Trophoblast cell (in vitro differentiated cells and primary cell): ENCODE data around the gene RGS3.

Experiments used
- DNase-seq, 2 donors: peaks; one replicate each; pipeline ENCODE4 v3.0.0-alpha.2; 2016
- H2AFZ ChIP-seq: 2 replicates; pipeline ENCODE4 v1.6.1; 2013; ENCODE audit warnings: low read length, moderate library complexity, mild to moderate bottlenecking; ENCODE audit not compliant: insufficient read depth, poor library complexity
- H2AK5ac ChIP-seq: 2 replicates; pipeline ENCODE4 v1.6.1; 2013; ENCODE audit warnings: mild to moderate bottlenecking, low read length
- H2BK120ac ChIP-seq: 2 replicates; pipeline ENCODE4 v1.6.1; 2013; ENCODE audit warnings: low read length, mild to moderate bottlenecking, moderate library complexity; ENCODE audit not compliant: insufficient read depth, poor library complexity
- H2BK12ac ChIP-seq: 2 replicates; pipeline ENCODE4 v1.6.1; 2013; ENCODE audit warnings: mild to moderate bottlenecking, low read length, moderate library complexity
- H2BK5ac ChIP-seq: 2 replicates; pipeline ENCODE4 v1.6.1; 2013; ENCODE audit warnings: low read length, low read depth, moderate library complexity, mild to moderate bottlenecking; ENCODE audit not compliant: poor library complexity
- H3K14ac ChIP-seq: 2 replicates; pipeline ENCODE4 v1.6.1; 2013; ENCODE audit warnings: mild to moderate bottlenecking, low read length
- H3K18ac ChIP-seq: 2 replicates; pipeline ENCODE4 v1.6.1; 2013; ENCODE audit warnings: mild to moderate bottlenecking, low read length
- H3K23ac ChIP-seq: 2 replicates; pipeline ENCODE4 v1.6.1; 2013; ENCODE audit warnings: low read length
- H3K27ac ChIP-seq: 2 replicates; pipeline ENCODE4 v1.5.1; 2013; ENCODE audit warnings: low read depth, mild to moderate bottlenecking, inconsistent platforms, low read length, moderate library complexity
- H3K27me3 ChIP-seq: 2 replicates; pipeline ENCODE4 v1.6.1; 2013; ENCODE audit warnings: inconsistent platforms, mild to moderate bottlenecking, low read length, moderate library complexity; ENCODE audit not compliant: insufficient read depth
- H3K36me3 ChIP-seq, 2 experiments: 1 replicate in 1 of 2; 2 replicates in 1 of 2; pipeline ENCODE4 v1.6.1; 2013; ENCODE audit warnings: low read length in 2 of 2, mild to moderate bottlenecking in 2 of 2, moderate library complexity in 1 of 2; ENCODE audit not compliant: insufficient read depth in 2 of 2, control insufficient read depth in 1 of 2
- H3K4ac ChIP-seq: 2 replicates; pipeline ENCODE4 v1.6.1; 2013; ENCODE audit warnings: low read depth, mild to moderate bottlenecking, low read length, moderate library complexity
- H3K4me1 ChIP-seq, 2 experiments: 1 replicate in 1 of 2; 2 replicates in 1 of 2; pipeline ENCODE4 v1.6.1; 2013; ENCODE audit warnings: low read length in 2 of 2, mild to moderate bottlenecking in 2 of 2, moderate library complexity in 1 of 2; ENCODE audit not compliant: insufficient read depth in 2 of 2, control insufficient read depth in 1 of 2
- H3K4me2 ChIP-seq: 2 replicates; pipeline ENCODE4 v1.6.1; 2013; ENCODE audit warnings: inconsistent platforms, mild to moderate bottlenecking, low read length, moderate library complexity
- H3K4me3 ChIP-seq: 2 replicates; pipeline ENCODE4 v1.5.1; 2013; ENCODE audit warnings: mild to moderate bottlenecking, low read depth, low read length, inconsistent platforms
- H3K79me1 ChIP-seq: one replicate; pipeline ENCODE4 v1.6.1; 2013; ENCODE audit warnings: low read length
- H3K79me2 ChIP-seq: 2 replicates; pipeline ENCODE4 v1.6.1; 2013; ENCODE audit warnings: low read length, mild to moderate bottlenecking; ENCODE audit not compliant: control insufficient read depth, insufficient read depth, poor library complexity
- H3K9ac ChIP-seq: 2 replicates; pipeline ENCODE4 v1.6.1; 2013; ENCODE audit warnings: mild to moderate bottlenecking, low read length
- H3K9me3 ChIP-seq: 2 replicates; pipeline ENCODE4 v1.6.1; 2013; ENCODE audit warnings: low read depth, mild to moderate bottlenecking, control low read depth, inconsistent platforms, low read length; ENCODE audit not compliant: insufficient read depth
- H4K12ac ChIP-seq: 2 replicates; pipeline ENCODE4 v1.6.1; 2013; ENCODE audit warnings: low read depth, mild to moderate bottlenecking, low read length, moderate library complexity
- H4K8ac ChIP-seq: 2 replicates; pipeline ENCODE4 v1.6.1; 2013; ENCODE audit warnings: low read depth, mild to moderate bottlenecking, low read length, moderate library complexity
- H4K91ac ChIP-seq: one replicate; pipeline ENCODE4 v1.6.1; 2013; ENCODE audit warnings: low read depth, mild to moderate bottlenecking, low read length, moderate library complexity
- WGBS: extraction: QIAGEN DNeasy Blood & Tissue Kit; methylation state at CpG from one replicate; pipeline ENCODE4 v1.1.7; 2013; ENCODE audit warnings: missing lambda C conversion rate; ENCODE audit not compliant: insufficient read length, insufficient coverage; ENCODE audit errors: extremely low coverage; 5-methylcytosine and 5-hydroxymethylcytosine counted together

Gene RGS3

GRCh38 chr9:113584428-113585084 is 121.0 kb downstream of the RGS3 start:
- no peak overlapping the region for H3K27ac ChIP-seq
- peaks cover 2% of the 10 kb centered on the region for H3K79me2 ChIP-seq
- H4K12ac ChIP-seq = no peak overlapping the region
- H3K36me3 ChIP-seq = peaks cover 32 to 43% of the 10 kb centered on the region in 2 experiments
- no peak overlapping the region for H3K4ac ChIP-seq
- no peak overlapping the region for H2AK5ac ChIP-seq
- no peak overlapping the region for H3K23ac ChIP-seq
- H3K9me3 ChIP-seq = no peaks in the 10 kb centered on the region
- WGBS = no CpG with 5 or more reads among the region's 5 CpGs
- H2BK120ac ChIP-seq = no peak overlapping the region
- no peak overlapping the region for H3K18ac ChIP-seq
- DNase-seq = no peak
- peaks cover 16 to 17% of the 10 kb centered on the region in 2 experiments for H3K4me1 ChIP-seq
- H3K27me3 ChIP-seq = no peaks in the 10 kb centered on the region
- H2BK12ac ChIP-seq = no peak overlapping the region
- peaks cover 11% of the 10 kb centered on the region for H3K79me1 ChIP-seq
- no peak overlapping the region for H3K4me3 ChIP-seq
- no peak overlapping the region for H3K14ac ChIP-seq
- no peak overlapping the region for H3K9ac ChIP-seq
- no peak overlapping the region for H2AFZ ChIP-seq
- no peak overlapping the region for H4K8ac ChIP-seq
- no peak overlapping the region for H2BK5ac ChIP-seq
- H3K4me2 ChIP-seq = no peak overlapping the region
- H4K91ac ChIP-seq = no peak overlapping the region

GRCh38 chr9:113585085-113585442 is 121.5 kb downstream of the RGS3 start:
- Histone ChIP-seq H2AK5ac (no peak overlapping the region), H3K23ac (no peak overlapping the region), H2BK5ac (no peak overlapping the region), H2BK12ac (no peak overlapping the region), H3K9ac (no peak overlapping the region), H3K27ac (no peak overlapping the region), H4K8ac (no peak overlapping the region), H2BK120ac (no peak overlapping the region), H2AFZ (no peak overlapping the region), H3K79me2 (no peaks in the 10 kb centered on the region), H3K14ac (no peak overlapping the region), H3K4ac (no peak overlapping the region), H3K9me3 (no peaks in the 10 kb centered on the region), H3K36me3 (peaks cover 32 to 43% of the 10 kb centered on the region in 2 experiments), H3K79me1 (peaks cover 7% of the 10 kb centered on the region), H3K4me2 (no peak overlapping the region), H3K4me1 (peaks cover 11 to 12% of the 10 kb centered on the region in 2 experiments), H4K91ac (no peak overlapping the region), H4K12ac (no peak overlapping the region), H3K4me3 (no peak overlapping the region), H3K18ac (no peak overlapping the region), H3K27me3 (no peaks in the 10 kb centered on the region)
- no peak for DNase-seq
- WGBS = no CpG with 5 or more reads among the region's 4 CpGs

DNA sequence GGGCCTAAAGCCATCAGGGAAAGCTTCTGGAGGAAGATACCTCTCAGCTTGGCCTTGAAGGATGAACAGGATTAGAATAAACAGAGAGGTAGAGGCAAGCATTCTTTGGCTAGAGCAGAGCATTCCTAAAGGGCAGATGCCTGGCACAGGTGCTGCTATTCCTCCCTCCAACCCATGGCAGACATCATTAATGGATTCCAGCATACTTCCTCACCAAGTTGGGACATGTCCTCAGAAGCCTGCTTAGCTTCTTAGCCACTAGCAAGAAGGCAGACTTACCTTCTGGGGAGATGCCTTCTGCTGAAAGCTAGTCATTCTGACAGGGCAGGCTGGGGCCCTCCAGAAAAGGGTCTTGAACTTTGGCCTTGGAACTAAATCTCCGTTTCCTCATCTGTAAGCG is 122.0 kb downstream of the RGS3 start:
- Histone ChIP-seq H4K91ac (no peak overlapping the region), H4K12ac (no peak overlapping the region), H3K79me2 (no peaks in the 10 kb centered on the region), H2AFZ (no peak overlapping the region), H2BK5ac (no peak overlapping the region), H2BK12ac (no peak overlapping the region), H2AK5ac (no peak overlapping the region), H3K36me3 (peaks cover 32 to 43% of the 10 kb centered on the region in 2 experiments), H3K9ac (no peak overlapping the region), H2BK120ac (peak overlapping the region; percentile 10), H3K4me3 (no peak overlapping the region), H3K14ac (no peak overlapping the region), H3K27ac (no peak overlapping the region), H3K4me1 (peaks cover 8 to 10% of the 10 kb centered on the region in 2 experiments), H3K23ac (no peak overlapping the region), H3K4me2 (no peak overlapping the region), H3K79me1 (peaks cover 4% of the 10 kb centered on the region), H3K4ac (no peak overlapping the region), H3K27me3 (no peaks in the 10 kb centered on the region), H4K8ac (no peak overlapping the region), H3K18ac (no peak overlapping the region), H3K9me3 (no peaks in the 10 kb centered on the region)
- no CpG with 5 or more reads among the region's 2 CpGs for WGBS
- DNase-seq = no peak

GRCh38 chr9:113587471-113588031 is 124.0 kb downstream of the RGS3 start:
- Histone ChIP-seq H2BK120ac (peak overlapping the region; percentile 48), H3K9ac (no peak overlapping the region), H4K12ac (no peak overlapping the region), H3K18ac (peak overlapping the region; percentile 46), H3K14ac (peak overlapping the region; percentile 23), H2BK5ac (no peak overlapping the region), H3K36me3 (peaks cover 26 to 34% of the 10 kb centered on the region in 2 experiments), H2AFZ (peak overlapping the region; percentile 37), H3K4me2 (no peak overlapping the region), H4K8ac (peak overlapping the region; percentile 25), H3K23ac (no peak overlapping the region), H3K27ac (no peak overlapping the region), H3K4me3 (no peak overlapping the region), H3K4ac (no peak overlapping the region), H2BK12ac (peak overlapping the region; percentile 73), H4K91ac (peak overlapping the region; percentile 73), H3K4me1 (peaks cover 6 to 7% of the 10 kb centered on the region in 2 experiments), H3K79me1 (peaks cover 2% of the 10 kb centered on the region), H3K79me2 (no peaks in the 10 kb centered on the region), H3K9me3 (no peaks in the 10 kb centered on the region), H3K27me3 (no peaks in the 10 kb centered on the region), H2AK5ac (peak overlapping the region; percentile 76)
- no CpG with 5 or more reads among the region's 14 CpGs for WGBS
- DNase-seq = peak in 1 of 2 donors; percentile 35
